Breast epithelium (tissue), 4 donors: Measurements from ENCODE around the gene CDC42SE2. TPM values are rescaled to one million over a fixed set of nuclear protein-coding genes. Genes with fewer than 3 reads are reported as not detected.

Experiments used
- DNase-seq, 2 donors: peaks; one replicate each; pipeline ENCODE4 v3.0.0-alpha.2; 2019; ENCODE audit warnings: low spot score in 2 of 2
- H3K27ac ChIP-seq, 2 donors: fragments of 200-600 bp; sonication (generic) in 1 of 2; one replicate each; pipeline ENCODE4 v1.5.1; 2016 to 2019; ENCODE audit warnings: mild to moderate bottlenecking in 1 of 2
- H3K27me3 ChIP-seq, 2 donors: fragments of 200-600 bp; sonication (generic) in 1 of 2; one replicate each; pipeline versions ENCODE4 v1.5.1 to v1.6.0; 2017 to 2019; ENCODE audit warnings: control low read depth in 1 of 2, mild to moderate bottlenecking in 1 of 2
- H3K36me3 ChIP-seq: fragments of 200-600 bp; one replicate; pipeline ENCODE4 v1.5.1; 2019
- H3K4me1 ChIP-seq, 2 donors: fragments of 200-600 bp; sonication (generic); one replicate each; pipeline ENCODE4 v1.5.1; 2016 to 2019; ENCODE audit warnings: control low read depth in 1 of 2
- H3K4me3 ChIP-seq, 3 donors: fragments of 200-600 bp; sonication (generic); 1 replicate in 2 of 3; 2 replicates in 1 of 3; pipeline ENCODE4 v1.5.1; 2016 to 2019; ENCODE audit warnings: mild to moderate bottlenecking in 3 of 3, moderate library complexity in 2 of 3
- H3K9me3 ChIP-seq, 2 donors: fragments of 200-600 bp; sonication (generic) in 1 of 2; one replicate each; pipeline ENCODE4 v1.5.1; 2016 to 2019; ENCODE audit warnings: control low read depth in 1 of 2
- CTCF ChIP-seq, 3 donors: fragments of 450-650 bp; IDR thresholded peaks; one replicate each; pipeline ENCODE4 v1.5.1; 2016 to 2017; ENCODE audit warnings: antibody characterized with exemption in 3 of 3, mild to moderate bottlenecking in 3 of 3, moderate library complexity in 3 of 3
- POLR2A ChIP-seq: fragments of 450-650 bp; IDR thresholded peaks from one replicate; pipeline ENCODE4 v1.6.1; 2016; ENCODE audit warnings: antibody characterized with exemption, mild to moderate bottlenecking, moderate library complexity
- POLR2AphosphoS5 ChIP-seq, 3 donors: sonication (generic); formaldehyde crosslinking; IDR thresholded peaks; one replicate each; pipeline ENCODE4 v1.6.1; 2017; ENCODE audit warnings: antibody characterized with exemption in 3 of 3
- intact Hi-C: fragments of 100-400 bp; cut with DNase I; formaldehyde crosslinking; loops from one replicate; pipeline ENCODE4 v1.15.1; 2023; ENCODE audit warnings: low total_unique reads
- total RNA-seq, 3 donors: library from RNA; depleted of rRNA; stranded (reverse); fragments of >200 nt; gene quantifications; one replicate each; pipeline ENCODE4 v1.1.0, GENCODE V29; 2016

The CDC42SE2 gene
- 10 to 100 TPM; 39.4 to 82.8 (median 41.0) TPM for total RNA-seq

- peaks cover 0 to 8% of the 10 kb centered on the region in 2 donors for H3K4me1 ChIP-seq
- intact Hi-C loops, result no loop called here
- peak within 1 kb of the TSS; percentile 87 to 99 (median 99) for H3K4me3 ChIP-seq
- DNase-seq, result peak; percentile 73 to 77
- H3K27me3 ChIP-seq, result no peaks in the 10 kb centered on the region
- H3K36me3 ChIP-seq, result no peaks in the 10 kb centered on the region
- TF ChIP-seq POLR2A (no peak), CTCF (IDR thresholded peaks at IDR 0.05) (no peak), POLR2AphosphoS5 (IDR thresholded peaks at IDR 0.05) (peak; percentile 53 to 89 (median 76))
- H3K27ac ChIP-seq, result peak within 1 kb of the TSS; percentile 89 to 95
- H3K9me3 ChIP-seq, result no peaks in the 10 kb centered on the region
Observed at GRCh38 chr5:131263648-131264450, at the start of gene CDC42SE2. TSS of gene CDC42SE2 (plus strand) at chr5:131264053. CDS start at chr5:131359494, 95,441 bp downstream.

- H3K36me3 ChIP-seq, result no peaks in the 10 kb centered on the region
- intact Hi-C loops, result no loop called here
- no peaks in the 10 kb centered on the region for H3K4me1 ChIP-seq
- no peak overlapping the region for H3K4me3 ChIP-seq
- no peak for DNase-seq
- no peak overlapping the region for H3K27ac ChIP-seq
- no peaks in the 10 kb centered on the region for H3K9me3 ChIP-seq
- TF ChIP-seq POLR2AphosphoS5 (IDR thresholded peaks at IDR 0.05), result no peak
- TF ChIP-seq CTCF (IDR thresholded peaks at IDR 0.05), result no peak
- TF ChIP-seq POLR2A, result no peak
- H3K27me3 ChIP-seq, result no peaks in the 10 kb centered on the region
Observed at GRCh38 chr5:131214609-131215227, 49.1 kb upstream of the CDC42SE2 start.

- intact Hi-C loops, result no loop called here
- H3K27ac ChIP-seq, result no peak overlapping the region
- no peaks in the 10 kb centered on the region for H3K4me1 ChIP-seq
- no peaks in the 10 kb centered on the region for H3K36me3 ChIP-seq
- DNase-seq, result no peak
- TF ChIP-seq POLR2A, result no peak
- TF ChIP-seq POLR2AphosphoS5 (IDR thresholded peaks at IDR 0.05), result no peak
- no peak for TF ChIP-seq CTCF (IDR thresholded peaks at IDR 0.05)
- no peaks in the 10 kb centered on the region for H3K27me3 ChIP-seq
- no peaks in the 10 kb centered on the region for H3K9me3 ChIP-seq
- no peak overlapping the region for H3K4me3 ChIP-seq
Observed at GRCh38 chr5:131217791-131218190, 46.1 kb upstream of the CDC42SE2 start.

GRCh38 chr5:131218392-131218791 lies 45.5 kb upstream of the CDC42SE2 start:
- Histone ChIP-seq H3K27me3 (no peaks in the 10 kb centered on the region), H3K9me3 (no peaks in the 10 kb centered on the region), H3K4me3 (no peak overlapping the region), H3K36me3 (no peaks in the 10 kb centered on the region), H3K27ac (no peak overlapping the region), H3K4me1 (no peaks in the 10 kb centered on the region)
- no peak for DNase-seq
- intact Hi-C loops, result no loop called here
- no peak for TF ChIP-seq POLR2A
- no peak for TF ChIP-seq CTCF (IDR thresholded peaks at IDR 0.05)
- TF ChIP-seq POLR2AphosphoS5 (IDR thresholded peaks at IDR 0.05), result no peak

- Histone ChIP-seq H3K4me3 (no peak overlapping the region), H3K4me1 (no peaks in the 10 kb centered on the region), H3K27me3 (no peaks in the 10 kb centered on the region), H3K36me3 (no peaks in the 10 kb centered on the region), H3K27ac (no peak overlapping the region), H3K9me3 (no peaks in the 10 kb centered on the region)
- no peak for TF ChIP-seq POLR2AphosphoS5 (IDR thresholded peaks at IDR 0.05)
- TF ChIP-seq CTCF (IDR thresholded peaks at IDR 0.05), result no peak
- TF ChIP-seq POLR2A, result no peak
- intact Hi-C loops, result no loop called here
- DNase-seq, result no peak
Observed at GRCh38 chr5:131220566-131220965, 43.3 kb upstream of the CDC42SE2 start.
